ENCODE results near the gene DEUP1.

DEUP1 gene

GRCh38 chr11:93344855-93345333 lies 14.4 kb downstream of the DEUP1 start:
- Histone ChIP-seq H3K36me3 (ENCODE audit: low read depth) (no peaks in the 10 kb centered on the region), H3K9me3 (ENCODE audit: severe bottlenecking) (no peaks in the 10 kb centered on the region), H3K27me3 (ENCODE audit: insufficient read depth, poor library complexity, severe bottlenecking) (no peaks in the 10 kb centered on the region), H3K4me3 (ENCODE audit: severe bottlenecking) (no peak overlapping the region), H3K27ac (ENCODE audit: poor library complexity, severe bottlenecking) (no peak overlapping the region), H3K4me1 (ENCODE audit: insufficient read depth, poor library complexity, severe bottlenecking) (no peaks in the 10 kb centered on the region)
- no peak for ATAC-seq (ENCODE audit: low read depth)
- DNase-seq (ENCODE audit: low spot score) = no peak
- TF ChIP-seq, protein P1, sequence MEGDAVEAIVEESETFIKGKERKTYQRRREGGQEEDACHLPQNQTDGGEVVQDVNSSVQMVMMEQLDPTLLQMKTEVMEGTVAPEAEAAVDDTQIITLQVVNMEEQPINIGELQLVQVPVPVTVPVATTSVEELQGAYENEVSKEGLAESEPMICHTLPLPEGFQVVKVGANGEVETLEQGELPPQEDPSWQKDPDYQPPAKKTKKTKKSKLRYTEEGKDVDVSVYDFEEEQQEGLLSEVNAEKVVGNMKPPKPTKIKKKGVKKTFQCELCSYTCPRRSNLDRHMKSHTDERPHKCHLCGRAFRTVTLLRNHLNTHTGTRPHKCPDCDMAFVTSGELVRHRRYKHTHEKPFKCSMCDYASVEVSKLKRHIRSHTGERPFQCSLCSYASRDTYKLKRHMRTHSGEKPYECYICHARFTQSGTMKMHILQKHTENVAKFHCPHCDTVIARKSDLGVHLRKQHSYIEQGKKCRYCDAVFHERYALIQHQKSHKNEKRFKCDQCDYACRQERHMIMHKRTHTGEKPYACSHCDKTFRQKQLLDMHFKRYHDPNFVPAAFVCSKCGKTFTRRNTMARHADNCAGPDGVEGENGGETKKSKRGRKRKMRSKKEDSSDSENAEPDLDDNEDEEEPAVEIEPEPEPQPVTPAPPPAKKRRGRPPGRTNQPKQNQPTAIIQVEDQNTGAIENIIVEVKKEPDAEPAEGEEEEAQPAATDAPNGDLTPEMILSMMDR (IDR thresholded peaks at IDR 0.05; ENCODE audit: poor library complexity, severe bottlenecking) = no peak

DNA sequence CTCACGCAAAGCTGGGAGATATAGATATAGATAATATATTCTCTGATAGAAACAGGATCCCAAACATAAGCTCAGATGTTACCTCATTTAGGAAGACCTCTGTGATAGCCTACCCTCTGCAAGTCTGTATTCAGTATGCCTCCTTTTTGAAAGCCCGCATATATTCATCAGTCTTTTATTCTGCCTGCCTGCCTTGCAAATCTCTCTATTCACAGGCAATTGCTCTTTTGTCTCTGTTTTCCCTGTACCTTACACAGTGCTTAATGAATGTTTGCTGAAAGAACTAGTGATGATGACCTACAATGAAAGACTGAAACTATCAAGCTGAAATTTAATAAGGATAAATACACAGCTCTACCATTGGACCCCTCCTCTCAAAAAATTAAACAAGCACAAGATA lies 18.4 kb downstream of the DEUP1 start:
- Histone ChIP-seq H3K9me3 (ENCODE audit: severe bottlenecking) (no peaks in the 10 kb centered on the region), H3K27me3 (ENCODE audit: insufficient read depth, poor library complexity, severe bottlenecking) (no peaks in the 10 kb centered on the region), H3K36me3 (ENCODE audit: low read depth) (no peaks in the 10 kb centered on the region), H3K4me3 (ENCODE audit: severe bottlenecking) (no peak overlapping the region), H3K4me1 (ENCODE audit: insufficient read depth, poor library complexity, severe bottlenecking) (no peaks in the 10 kb centered on the region), H3K27ac (ENCODE audit: poor library complexity, severe bottlenecking) (no peak overlapping the region)
- DNase-seq (ENCODE audit: low spot score) (no peak), ATAC-seq (ENCODE audit: low read depth) (no peak)
- TF ChIP-seq, protein P1 (IDR thresholded peaks at IDR 0.05; ENCODE audit: poor library complexity, severe bottlenecking) = no peak

DNA sequence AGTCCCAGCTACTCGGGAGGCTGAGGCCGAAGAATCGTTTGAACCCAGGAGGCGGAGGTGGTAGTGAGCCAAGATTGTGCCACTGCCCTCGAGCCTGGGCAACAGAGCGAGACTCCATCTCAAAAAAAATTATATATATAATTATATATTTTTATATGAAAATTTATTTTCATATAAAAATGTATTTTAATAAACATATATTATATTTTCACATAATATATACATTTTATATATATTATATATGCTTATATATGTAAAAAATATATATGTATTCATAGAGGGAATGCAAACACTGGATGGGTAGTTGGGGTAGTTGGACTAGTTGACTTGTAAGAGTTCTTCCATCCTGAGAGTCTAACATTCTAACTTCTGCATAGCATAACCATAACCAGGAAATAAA lies 20.3 kb downstream of the DEUP1 start:
- no peak for ATAC-seq (ENCODE audit: low read depth)
- Histone ChIP-seq H3K4me1 (ENCODE audit: insufficient read depth, poor library complexity, severe bottlenecking) (no peaks in the 10 kb centered on the region), H3K9me3 (ENCODE audit: severe bottlenecking) (no peaks in the 10 kb centered on the region), H3K4me3 (ENCODE audit: severe bottlenecking) (no peak overlapping the region), H3K27ac (ENCODE audit: poor library complexity, severe bottlenecking) (no peak overlapping the region), H3K27me3 (ENCODE audit: insufficient read depth, poor library complexity, severe bottlenecking) (no peaks in the 10 kb centered on the region), H3K36me3 (ENCODE audit: low read depth) (no peaks in the 10 kb centered on the region)
- TF ChIP-seq, protein P1 (IDR thresholded peaks at IDR 0.05; ENCODE audit: poor library complexity, severe bottlenecking) = no peak
- no peak for DNase-seq (ENCODE audit: low spot score)

DNA sequence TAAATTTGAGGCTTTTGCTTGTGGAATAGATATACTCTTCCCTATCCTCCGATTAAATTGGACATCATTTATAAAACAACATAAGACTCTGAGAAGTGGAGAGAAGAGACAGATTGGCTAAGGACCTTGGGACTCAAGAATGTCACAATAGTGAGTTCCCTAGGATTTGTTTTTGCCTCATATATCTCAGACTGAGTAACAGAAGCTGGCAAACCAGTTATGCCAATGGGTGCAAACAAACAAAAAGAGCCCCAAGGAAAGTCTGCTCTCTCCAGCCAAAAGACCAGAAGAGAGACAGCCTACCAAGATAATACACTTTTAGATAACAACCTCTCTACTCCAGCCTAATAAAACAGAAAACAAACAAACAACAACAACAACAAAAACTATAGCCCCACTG lies 28.9 kb downstream of the DEUP1 start:
- TF ChIP-seq, protein P1 (IDR thresholded peaks at IDR 0.05; ENCODE audit: poor library complexity, severe bottlenecking) = no peak
- H3K27me3 ChIP-seq (ENCODE audit: insufficient read depth, poor library complexity, severe bottlenecking) = no peaks in the 10 kb centered on the region
- DNase-seq (ENCODE audit: low spot score) (no peak), ATAC-seq (ENCODE audit: low read depth) (no peak)
- H3K4me3 ChIP-seq (ENCODE audit: severe bottlenecking) = no peak overlapping the region
- no peak overlapping the region for H3K27ac ChIP-seq (ENCODE audit: poor library complexity, severe bottlenecking)
- peaks cover 4% of the 10 kb centered on the region for H3K9me3 ChIP-seq (ENCODE audit: severe bottlenecking)
- H3K36me3 ChIP-seq (ENCODE audit: low read depth) = no peaks in the 10 kb centered on the region
- no peaks in the 10 kb centered on the region for H3K4me1 ChIP-seq (ENCODE audit: insufficient read depth, poor library complexity, severe bottlenecking)

DNA sequence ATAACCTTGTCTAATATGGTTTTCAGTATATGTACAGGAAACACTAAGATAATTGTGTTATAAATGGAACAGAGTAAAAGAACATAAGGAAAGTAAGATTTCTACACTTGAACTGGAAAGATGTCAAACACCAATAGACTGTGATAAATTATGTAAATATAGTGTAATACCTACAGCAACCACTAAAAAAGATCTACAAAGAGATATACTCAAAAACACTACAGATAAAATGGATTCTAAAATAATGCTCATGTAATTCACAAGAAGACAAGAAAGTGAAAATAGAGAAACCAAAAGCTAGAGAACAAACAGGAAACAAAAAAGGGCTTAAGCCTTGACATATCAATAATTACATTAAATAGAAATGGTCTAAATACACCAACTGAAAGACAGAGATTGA lies 30.9 kb downstream of the DEUP1 start:
- ATAC-seq (ENCODE audit: low read depth) (no peak), DNase-seq (ENCODE audit: low spot score) (no peak)
- H3K9me3 ChIP-seq (ENCODE audit: severe bottlenecking) = peaks cover 4% of the 10 kb centered on the region
- H3K27ac ChIP-seq (ENCODE audit: poor library complexity, severe bottlenecking) = no peak overlapping the region
- H3K27me3 ChIP-seq (ENCODE audit: insufficient read depth, poor library complexity, severe bottlenecking) = no peaks in the 10 kb centered on the region
- TF ChIP-seq, protein P1 (IDR thresholded peaks at IDR 0.05; ENCODE audit: poor library complexity, severe bottlenecking) = no peak
- no peaks in the 10 kb centered on the region for H3K36me3 ChIP-seq (ENCODE audit: low read depth)
- H3K4me1 ChIP-seq (ENCODE audit: insufficient read depth, poor library complexity, severe bottlenecking) = no peaks in the 10 kb centered on the region
- no peak overlapping the region for H3K4me3 ChIP-seq (ENCODE audit: severe bottlenecking)
